NCI-H1105 (cell line): ENCODE results near the gene PIM2.
"Not testable (repeated sequence)": the region's sequence is repeated elsewhere in the genome, so short reads cannot be mapped to it uniquely, and the experiment has no call there.

ENCODE experiments used
- DNase-seq: peaks from one replicate; lab custom pipeline; 2025; lab: John Stamatoyannopoulos, UW

Gene PIM2

GRCh38 chrX:48905090-48905790 lies 13.6 kb downstream of the PIM2 start:
- DNase-seq: no peak

GRCh38 chrX:48904626-48905025 lies 14.2 kb downstream of the PIM2 start:
- no peak for DNase-seq

GRCh38 chrX:48904180-48904579 lies 14.6 kb downstream of the PIM2 start:
- DNase-seq: no peak

- no peak for DNase-seq
These were observed 15.5 kb downstream of the PIM2 start for GRCh38 chrX:48903290-48903689.

- no peak for DNase-seq
These were observed 16.0 kb downstream of the PIM2 start for GRCh38 chrX:48902776-48903175.

- no peak for DNase-seq
These were observed 16.7 kb downstream of the PIM2 start for GRCh38 chrX:48902135-48902534.

- no peak for DNase-seq
These were observed 17.8 kb downstream of the PIM2 start for GRCh38 chrX:48901069-48901468.

- no peak for DNase-seq
These were observed 19.8 kb downstream of the PIM2 start for GRCh38 chrX:48899078-48899410.

GRCh38 chrX:48897625-48898306 lies 21.1 kb downstream of the PIM2 start, which contains the start of the genes PQBP1 and TIMM17B:
Gene PQBP1, plus strand, starts transcription at chrX:48897930. Its CDS starts 580 bp downstream, at chrX:48898510.
Gene TIMM17B, minus strand, starts transcription at chrX:48897768. Its CDS starts 19 bp downstream, at chrX:48897749.
- peak; percentile 88 for DNase-seq

GRCh38 chrX:48897157-48897624 lies 21.6 kb downstream of the PIM2 start:
- peak; percentile 74 for DNase-seq

GRCh38 chrX:48896611-48897011 lies 22.2 kb downstream of the PIM2 start:
- DNase-seq: no peak

GRCh38 chrX:48894891-48895290 lies 23.9 kb downstream of the PIM2 start:
- DNase-seq: no peak

- DNase-seq: no peak
These were observed 25.1 kb downstream of the PIM2 start for GRCh38 chrX:48893556-48894348.

- DNase-seq: no peak
These were observed 25.9 kb downstream of the PIM2 start for GRCh38 chrX:48892896-48893295.

- peak; percentile 70 for DNase-seq
These were observed 27.2 kb downstream of the PIM2 start for GRCh38 chrX:48891402-48892288.

- peak; percentile 1 for DNase-seq
These were observed 27.9 kb downstream of the PIM2 start for GRCh38 chrX:48890934-48891401.

- DNase-seq: no peak
These were observed 28.4 kb downstream of the PIM2 start for GRCh38 chrX:48890296-48890925.

- not testable (repeated sequence) for DNase-seq
These were observed 32.2 kb downstream of the PIM2 start for GRCh38 chrX:48886586-48886985.

- DNase-seq: no peak
These were observed 35.1 kb downstream of the PIM2 start for GRCh38 chrX:48883729-48884128.

- not testable (repeated sequence) for DNase-seq
These were observed 41.9 kb downstream of the PIM2 start for GRCh38 chrX:48876944-48877343.

GRCh38 chrX:48872017-48872416 lies 46.8 kb downstream of the PIM2 start:
- DNase-seq: not testable (repeated sequence)
